ENCODE data around the gene OR1E1.

GRCh38 chr17:3438368-3438767 is 40.2 kb upstream of the OR1E1 start:
- no peak for TF ChIP-seq CTCF (conservative IDR thresholded peaks at IDR 0.05; ENCODE audit: low read depth in 2 of 2)
- no peak for TF ChIP-seq EZH2 (IDR thresholded peaks at IDR 0.05; ENCODE audit: low read depth, unreplicated experiment)
- TF ChIP-seq JUNB (IDR thresholded peaks at IDR 0.05; ENCODE audit: unreplicated experiment): no peak
- TF ChIP-seq EZH2phosphoT487 (IDR thresholded peaks at IDR 0.05; ENCODE audit: unreplicated experiment): no peak
- TF ChIP-seq POLR2AphosphoS5 (IDR thresholded peaks at IDR 0.05; ENCODE audit: low read depth): no peak
- TF ChIP-seq, protein P1, sequence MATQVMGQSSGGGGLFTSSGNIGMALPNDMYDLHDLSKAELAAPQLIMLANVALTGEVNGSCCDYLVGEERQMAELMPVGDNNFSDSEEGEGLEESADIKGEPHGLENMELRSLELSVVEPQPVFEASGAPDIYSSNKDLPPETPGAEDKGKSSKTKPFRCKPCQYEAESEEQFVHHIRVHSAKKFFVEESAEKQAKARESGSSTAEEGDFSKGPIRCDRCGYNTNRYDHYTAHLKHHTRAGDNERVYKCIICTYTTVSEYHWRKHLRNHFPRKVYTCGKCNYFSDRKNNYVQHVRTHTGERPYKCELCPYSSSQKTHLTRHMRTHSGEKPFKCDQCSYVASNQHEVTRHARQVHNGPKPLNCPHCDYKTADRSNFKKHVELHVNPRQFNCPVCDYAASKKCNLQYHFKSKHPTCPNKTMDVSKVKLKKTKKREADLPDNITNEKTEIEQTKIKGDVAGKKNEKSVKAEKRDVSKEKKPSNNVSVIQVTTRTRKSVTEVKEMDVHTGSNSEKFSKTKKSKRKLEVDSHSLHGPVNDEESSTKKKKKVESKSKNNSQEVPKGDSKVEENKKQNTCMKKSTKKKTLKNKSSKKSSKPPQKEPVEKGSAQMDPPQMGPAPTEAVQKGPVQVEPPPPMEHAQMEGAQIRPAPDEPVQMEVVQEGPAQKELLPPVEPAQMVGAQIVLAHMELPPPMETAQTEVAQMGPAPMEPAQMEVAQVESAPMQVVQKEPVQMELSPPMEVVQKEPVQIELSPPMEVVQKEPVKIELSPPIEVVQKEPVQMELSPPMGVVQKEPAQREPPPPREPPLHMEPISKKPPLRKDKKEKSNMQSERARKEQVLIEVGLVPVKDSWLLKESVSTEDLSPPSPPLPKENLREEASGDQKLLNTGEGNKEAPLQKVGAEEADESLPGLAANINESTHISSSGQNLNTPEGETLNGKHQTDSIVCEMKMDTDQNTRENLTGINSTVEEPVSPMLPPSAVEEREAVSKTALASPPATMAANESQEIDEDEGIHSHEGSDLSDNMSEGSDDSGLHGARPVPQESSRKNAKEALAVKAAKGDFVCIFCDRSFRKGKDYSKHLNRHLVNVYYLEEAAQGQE (IDR thresholded peaks at IDR 0.05; ENCODE audit: unreplicated experiment): no peak
- TF ChIP-seq ZNF331 (CRISPR knock-in tag; IDR thresholded peaks at IDR 0.05; ENCODE audit: low read depth): no peak
- no peak for TF ChIP-seq CREB1 (CRISPR knock-in tag; IDR thresholded peaks at IDR 0.05; ENCODE audit: low read depth)
- TF ChIP-seq STAT1 (IDR thresholded peaks at IDR 0.05; ENCODE audit: unreplicated experiment): no peak
- TF ChIP-seq NANOG (IDR thresholded peaks at IDR 0.05; ENCODE audit: borderline replicate concordance): no peak

Data from GM23338 (cell line).